ENCODE measurements around the gene SEPTIN5.

Gene SEPTIN5

DNA sequence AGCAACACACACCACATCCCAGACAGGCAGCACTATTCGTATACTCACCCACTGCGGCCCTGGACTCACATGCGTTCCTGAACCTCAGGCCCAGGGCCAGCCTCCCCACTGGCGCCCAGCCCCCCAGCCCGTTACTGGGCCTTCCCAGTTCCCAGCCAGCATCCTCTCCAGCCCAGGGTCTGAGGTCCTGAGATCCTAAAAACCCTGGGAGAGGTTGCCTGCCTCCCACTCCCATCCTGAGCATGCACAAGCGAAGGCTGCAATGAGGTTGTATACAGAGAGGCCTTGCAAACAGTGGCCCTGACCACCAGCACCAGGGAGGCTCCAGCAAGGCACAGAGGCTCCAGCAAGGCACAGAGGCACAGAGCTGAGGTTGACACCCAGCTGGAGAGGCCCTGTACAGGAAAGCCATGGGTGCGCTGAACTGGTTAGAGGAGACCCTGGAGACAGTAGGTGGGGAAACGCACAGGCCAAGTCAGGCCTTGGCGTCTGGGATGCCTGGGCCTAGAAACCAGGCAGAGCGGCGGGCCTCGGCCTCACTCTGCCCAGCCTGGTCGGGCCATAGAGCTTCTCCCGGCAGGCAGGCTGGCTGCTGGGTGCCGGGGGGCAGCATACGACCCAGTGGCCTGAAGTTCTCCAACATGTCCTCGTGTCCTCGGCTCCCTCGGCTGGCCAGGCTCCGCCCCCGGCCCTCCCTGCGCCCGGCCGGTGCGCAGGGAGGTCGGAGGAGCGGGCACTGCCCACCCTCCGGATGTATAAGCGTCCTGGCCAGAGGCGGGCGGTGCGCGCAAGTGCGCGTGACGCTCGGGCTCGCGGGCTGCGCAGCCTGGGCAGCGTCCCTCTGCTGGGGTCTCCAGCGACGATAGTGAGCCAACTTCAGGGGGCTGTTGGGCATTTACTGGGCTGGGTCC, 43.9 kb downstream of the SEPTIN5 start:
- no peaks in the 10 kb centered on the region for H4K20me1 ChIP-seq (ENCODE audit: insufficient read depth, low read length, poor library complexity, severe bottlenecking)
- no peak overlapping the region for H3K4me2 ChIP-seq (ENCODE audit: low read depth, low read length, poor library complexity, severe bottlenecking)
- H3K9me2 ChIP-seq (replicated peaks; ENCODE audit: low read depth, low read length), result no peaks in the 10 kb centered on the region
- H3K9ac ChIP-seq (ENCODE audit: low read depth, low read length, poor library complexity, severe bottlenecking), result no peak overlapping the region
- H3F3A ChIP-seq (ENCODE audit: low read depth), result no peaks in the 10 kb centered on the region
- TF ChIP-seq EZH2phosphoT487 (IDR thresholded peaks at IDR 0.05; ENCODE audit: borderline replicate concordance) (no peak), CTCF (conservative IDR thresholded peaks at IDR 0.05; ENCODE audit: low read length) (no peak)
- no peaks in the 10 kb centered on the region for H3K9me3 ChIP-seq (ENCODE audit: insufficient read depth, low read depth, low read length)
- no peaks in the 10 kb centered on the region for H3K4me1 ChIP-seq (ENCODE audit: insufficient read depth, low read length, poor library complexity, severe bottlenecking)
- H2AFZ ChIP-seq (ENCODE audit: low read length), result no peak overlapping the region
- no peaks in the 10 kb centered on the region for H3K79me2 ChIP-seq (ENCODE audit: insufficient read depth, low read length)
- no peaks in the 10 kb centered on the region for H3K27me3 ChIP-seq (ENCODE audit: insufficient read depth, low read length, poor library complexity, severe bottlenecking)
- no peak overlapping the region for H3K4me3 ChIP-seq (ENCODE audit: low read length, poor library complexity, severe bottlenecking)
- no peaks in the 10 kb centered on the region for H3K36me3 ChIP-seq (ENCODE audit: insufficient read depth, low read length)

GRCh38 chr22:19758896-19759426, 44.7 kb downstream of the SEPTIN5 start:
- TF ChIP-seq EZH2phosphoT487 (IDR thresholded peaks at IDR 0.05; ENCODE audit: borderline replicate concordance) (no peak), CTCF (conservative IDR thresholded peaks at IDR 0.05; ENCODE audit: low read length) (no peak)
- H3F3A ChIP-seq (ENCODE audit: low read depth), result no peaks in the 10 kb centered on the region
- H3K79me2 ChIP-seq (ENCODE audit: insufficient read depth, low read length), result no peaks in the 10 kb centered on the region
- no peak overlapping the region for H2AFZ ChIP-seq (ENCODE audit: low read length)
- H4K20me1 ChIP-seq (ENCODE audit: insufficient read depth, low read length, poor library complexity, severe bottlenecking), result no peaks in the 10 kb centered on the region
- no peaks in the 10 kb centered on the region for H3K9me3 ChIP-seq (ENCODE audit: insufficient read depth, low read depth, low read length)
- H3K9me2 ChIP-seq (replicated peaks; ENCODE audit: low read depth, low read length), result no peaks in the 10 kb centered on the region
- no peaks in the 10 kb centered on the region for H3K27me3 ChIP-seq (ENCODE audit: insufficient read depth, low read length, poor library complexity, severe bottlenecking)
- H3K4me2 ChIP-seq (ENCODE audit: low read depth, low read length, poor library complexity, severe bottlenecking), result no peak overlapping the region
- no peaks in the 10 kb centered on the region for H3K36me3 ChIP-seq (ENCODE audit: insufficient read depth, low read length)
- no peaks in the 10 kb centered on the region for H3K4me1 ChIP-seq (ENCODE audit: insufficient read depth, low read length, poor library complexity, severe bottlenecking)
- H3K9ac ChIP-seq (ENCODE audit: low read depth, low read length, poor library complexity, severe bottlenecking), result no peak overlapping the region
- H3K4me3 ChIP-seq (ENCODE audit: low read length, poor library complexity, severe bottlenecking), result no peak overlapping the region

GRCh38 chr22:19759427-19760057, 45.2 kb downstream of the SEPTIN5 start:
- Histone ChIP-seq H3K9ac (ENCODE audit: low read depth, low read length, poor library complexity, severe bottlenecking) (no peak overlapping the region), H4K20me1 (ENCODE audit: insufficient read depth, low read length, poor library complexity, severe bottlenecking) (no peaks in the 10 kb centered on the region), H3F3A (ENCODE audit: low read depth) (no peaks in the 10 kb centered on the region), H3K36me3 (ENCODE audit: insufficient read depth, low read length) (no peaks in the 10 kb centered on the region), H3K79me2 (ENCODE audit: insufficient read depth, low read length) (no peaks in the 10 kb centered on the region), H3K4me2 (ENCODE audit: low read depth, low read length, poor library complexity, severe bottlenecking) (no peak overlapping the region), H3K4me1 (ENCODE audit: insufficient read depth, low read length, poor library complexity, severe bottlenecking) (no peaks in the 10 kb centered on the region), H3K4me3 (ENCODE audit: low read length, poor library complexity, severe bottlenecking) (no peak overlapping the region), H3K9me2 (replicated peaks; ENCODE audit: low read depth, low read length) (no peaks in the 10 kb centered on the region), H2AFZ (ENCODE audit: low read length) (no peak overlapping the region), H3K27me3 (ENCODE audit: insufficient read depth, low read length, poor library complexity, severe bottlenecking) (no peaks in the 10 kb centered on the region), H3K9me3 (ENCODE audit: insufficient read depth, low read depth, low read length) (no peaks in the 10 kb centered on the region)
- TF ChIP-seq EZH2phosphoT487 (IDR thresholded peaks at IDR 0.05; ENCODE audit: borderline replicate concordance) (no peak), CTCF (conservative IDR thresholded peaks at IDR 0.05; ENCODE audit: low read length) (no peak)
